ACC112 (cell line): ENCODE data around the gene ST7L.

Source experiments
- H2AFZ ChIP-seq: fragments of 200-600 bp; sonication (generic); one replicate; pipeline ENCODE4 v1.6.0; 2017; ENCODE audit warnings: antibody characterized with exemption, low read length; ENCODE audit not compliant: unreplicated experiment
- H3K27ac ChIP-seq: fragments of 200-600 bp; sonication (generic); 2 replicates; pipeline ENCODE4 v1.5.1; 2014; ENCODE audit warnings: low read depth, mild to moderate bottlenecking, antibody characterized with exemption, low read length, moderate library complexity
- H3K27me3 ChIP-seq: fragments of 200-600 bp; sonication (generic); 2 replicates; pipeline ENCODE4 v1.6.1; 2014; ENCODE audit warnings: mild to moderate bottlenecking, antibody characterized with exemption, low read length, moderate library complexity, mixed read lengths; ENCODE audit not compliant: insufficient read depth
- H3K36me3 ChIP-seq: fragments of 200-600 bp; sonication (generic); 2 replicates; pipeline ENCODE4 v1.6.1; 2016; ENCODE audit warnings: mild to moderate bottlenecking, antibody characterized with exemption, low read length, moderate library complexity, mixed read lengths; ENCODE audit not compliant: insufficient read depth
- H3K4me1 ChIP-seq: fragments of 200-600 bp; sonication (generic); one replicate; pipeline ENCODE4 v1.6.1; 2016; ENCODE audit warnings: low read length, mixed read lengths; ENCODE audit not compliant: insufficient read depth, unreplicated experiment, control insufficient read depth
- H3K4me3 ChIP-seq: fragments of 200-600 bp; sonication (generic); 2 replicates; pipeline ENCODE4 v1.5.1; 2014; ENCODE audit warnings: mild to moderate bottlenecking, low read depth, low read length
- H3K79me2 ChIP-seq: fragments of 200-600 bp; sonication (generic); one replicate; pipeline ENCODE4 v1.6.0; 2016; ENCODE audit warnings: low read length; ENCODE audit not compliant: control insufficient read depth, unreplicated experiment, insufficient read depth

The ST7L gene

DNA sequence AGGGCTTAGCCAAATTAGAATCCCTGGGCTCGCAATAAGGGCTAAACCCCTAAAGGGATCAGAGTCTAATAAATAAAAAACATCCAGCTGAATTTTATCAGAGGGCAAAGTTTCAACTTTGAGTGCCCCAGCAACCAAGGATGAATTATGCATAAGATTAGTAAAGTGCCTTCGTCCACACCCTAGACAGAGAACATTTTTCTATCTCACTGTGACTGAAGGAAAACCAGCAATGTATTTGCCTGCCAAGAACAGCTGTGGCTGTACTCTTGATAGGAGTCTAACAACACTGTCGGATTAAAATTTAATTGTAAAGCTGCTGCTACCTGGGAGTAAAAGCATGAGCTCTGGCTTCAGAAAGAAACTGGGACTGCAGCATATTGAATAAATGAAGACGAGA, 86.9 kb downstream of the ST7L start:
- H3K36me3 ChIP-seq: no peaks in the 10 kb centered on the region; the same call in none of the 2 replicates
- H3K27me3 ChIP-seq: no peaks in the 10 kb centered on the region
- no peak overlapping the region for H3K4me3 ChIP-seq
- H2AFZ ChIP-seq: no peak overlapping the region
- no peaks in the 10 kb centered on the region for H3K79me2 ChIP-seq
- no peak overlapping the region for H3K27ac ChIP-seq
- peaks cover 34% of the 10 kb centered on the region for H3K4me1 ChIP-seq

DNA sequence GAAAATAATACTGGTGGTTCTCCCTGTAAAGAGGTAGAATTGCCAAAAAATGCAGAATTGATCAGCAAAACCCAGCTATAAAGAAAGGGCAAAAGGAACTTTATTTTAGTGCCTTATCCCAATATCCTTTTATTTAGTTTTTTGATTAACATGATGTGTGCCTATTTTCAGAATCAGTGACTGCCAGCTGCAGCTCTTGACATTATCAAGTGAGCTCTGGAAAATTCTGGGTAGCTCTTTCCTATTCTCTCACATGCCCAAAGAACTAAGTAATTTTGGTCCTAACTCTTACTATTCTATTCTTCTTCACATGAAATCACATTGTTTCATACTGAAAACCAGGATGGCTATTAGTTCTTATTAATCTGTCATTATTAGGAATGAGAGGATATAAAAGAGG, 88.1 kb downstream of the ST7L start:
- Histone ChIP-seq H3K4me1 (peaks cover 36% of the 10 kb centered on the region), H3K27ac (no peak overlapping the region), H2AFZ (no peak overlapping the region), H3K27me3 (no peaks in the 10 kb centered on the region), H3K4me3 (no peak overlapping the region), H3K79me2 (no peaks in the 10 kb centered on the region), H3K36me3 (peaks cover 4% of the 10 kb centered on the region)

DNA sequence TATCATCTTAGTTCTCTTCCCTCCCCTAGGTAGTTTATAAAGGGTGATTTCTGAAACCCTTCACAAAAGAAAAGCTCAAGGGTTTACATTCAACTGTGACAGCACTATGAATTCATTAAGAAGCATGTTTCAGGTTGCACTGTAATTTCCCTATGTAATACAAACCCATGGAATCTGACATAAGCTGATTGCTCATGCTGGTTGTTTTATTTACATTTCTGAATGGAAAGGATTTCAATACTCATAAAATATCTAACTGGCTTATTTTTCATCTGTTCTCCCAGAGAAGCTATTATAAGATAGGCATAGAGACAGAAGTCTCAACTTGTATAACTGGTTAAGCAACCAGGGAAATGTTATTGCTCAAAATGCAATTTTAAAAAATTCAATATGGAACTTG, 89.6 kb downstream of the ST7L start:
- Histone ChIP-seq H3K79me2 (no peaks in the 10 kb centered on the region), H3K27me3 (no peaks in the 10 kb centered on the region), H3K4me1 (peaks cover 36% of the 10 kb centered on the region), H3K27ac (no peak overlapping the region; the same call in 1 of the 2 replicates), H2AFZ (no peak overlapping the region), H3K4me3 (no peak overlapping the region), H3K36me3 (peaks cover 6% of the 10 kb centered on the region)

DNA sequence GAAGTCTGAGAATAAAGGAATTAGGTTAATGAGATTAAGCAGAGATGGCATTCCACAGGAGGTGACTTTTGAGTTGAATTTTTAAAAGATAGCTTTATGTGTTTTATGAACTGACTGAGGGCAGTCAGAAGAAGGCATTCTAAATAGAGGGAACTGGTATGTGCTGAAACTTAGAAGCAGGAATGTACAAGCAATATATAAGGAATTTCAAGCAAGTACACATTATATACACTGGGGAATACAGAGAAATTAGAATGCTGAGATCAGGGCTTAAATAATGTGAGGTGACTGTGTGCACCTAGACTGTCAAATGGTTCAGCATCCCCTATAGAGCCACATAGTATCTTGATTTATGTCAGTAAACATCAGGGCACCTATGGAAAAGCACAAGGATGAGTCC, 90.9 kb downstream of the ST7L start:
- H3K27me3 ChIP-seq: no peaks in the 10 kb centered on the region

DNA sequence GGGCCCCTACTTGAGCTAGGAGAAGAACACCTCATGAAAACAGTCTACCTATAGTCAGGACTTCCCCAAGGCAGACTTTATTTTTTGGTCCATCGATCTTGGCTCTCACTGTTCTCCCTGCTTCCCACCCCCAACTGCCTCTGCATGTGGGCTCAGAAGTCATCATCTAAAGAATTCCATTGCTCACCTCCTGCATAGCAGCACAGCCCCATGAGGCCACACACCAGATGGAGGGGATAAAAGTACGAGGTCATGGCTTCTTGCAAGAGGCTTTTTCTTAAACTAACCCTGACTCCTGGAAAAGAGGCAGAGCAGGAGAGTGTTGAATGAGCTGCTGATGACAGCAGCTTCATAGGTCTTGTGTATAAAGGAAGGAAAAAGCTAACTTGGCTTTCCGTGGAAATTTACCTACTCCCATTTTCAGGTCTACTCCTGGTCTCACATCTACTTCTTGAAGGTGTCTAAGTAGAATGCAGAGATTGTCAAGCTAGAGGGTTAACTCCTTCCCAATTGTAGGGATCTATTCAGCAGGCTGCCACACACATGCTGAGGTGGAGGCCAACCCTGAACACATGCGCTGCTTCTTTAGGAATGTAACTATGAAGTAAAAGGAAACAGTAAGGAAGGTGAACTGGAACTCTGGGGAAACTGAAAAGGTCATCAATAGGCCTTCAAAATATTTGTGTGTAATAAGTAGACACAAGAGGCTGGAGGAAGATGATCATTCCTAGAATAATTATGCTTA, 91.5 kb downstream of the ST7L start:
- H3K36me3 ChIP-seq: peaks cover 6% of the 10 kb centered on the region
- no peak overlapping the region; the same call in 1 of the 2 replicates for H3K27ac ChIP-seq
- H2AFZ ChIP-seq: no peak overlapping the region
- no peak overlapping the region for H3K4me3 ChIP-seq
- no peaks in the 10 kb centered on the region for H3K79me2 ChIP-seq
- peaks cover 42% of the 10 kb centered on the region for H3K4me1 ChIP-seq
- no peaks in the 10 kb centered on the region for H3K27me3 ChIP-seq

More for the DNA sequence above, 90.9 kb downstream of the ST7L start:
- Histone ChIP-seq H3K27ac (no peak overlapping the region; the same call in 1 of the 2 replicates), H3K4me3 (no peak overlapping the region), H3K79me2 (no peaks in the 10 kb centered on the region), H2AFZ (no peak overlapping the region), H3K36me3 (peaks cover 6% of the 10 kb centered on the region), H3K4me1 (peaks cover 36% of the 10 kb centered on the region)

DNA sequence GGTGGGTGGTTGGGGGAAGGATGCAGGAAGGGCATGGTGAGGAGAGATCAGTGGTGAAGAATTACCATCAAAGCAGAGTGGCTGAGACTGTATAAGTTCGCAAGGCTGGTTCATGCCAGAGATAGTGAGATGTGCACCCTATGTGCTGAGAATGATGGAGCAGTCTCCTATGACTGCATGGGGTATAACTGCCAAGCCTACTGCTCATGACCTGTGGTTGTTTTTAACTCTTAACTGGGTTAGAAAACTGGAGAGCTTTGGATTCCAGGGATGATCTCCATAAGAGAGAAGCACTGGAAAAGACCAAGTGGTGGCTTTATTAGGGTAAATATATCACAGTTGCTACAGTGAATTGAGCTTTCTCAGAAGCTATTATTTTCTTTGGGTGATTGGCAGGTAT, 94.0 kb downstream of the ST7L start:
- Histone ChIP-seq H3K79me2 (no peaks in the 10 kb centered on the region), H3K4me1 (peaks cover 49% of the 10 kb centered on the region), H3K27ac (no peak overlapping the region), H3K27me3 (no peaks in the 10 kb centered on the region), H3K36me3 (peaks cover 6% of the 10 kb centered on the region), H2AFZ (no peak overlapping the region), H3K4me3 (no peak overlapping the region)

DNA sequence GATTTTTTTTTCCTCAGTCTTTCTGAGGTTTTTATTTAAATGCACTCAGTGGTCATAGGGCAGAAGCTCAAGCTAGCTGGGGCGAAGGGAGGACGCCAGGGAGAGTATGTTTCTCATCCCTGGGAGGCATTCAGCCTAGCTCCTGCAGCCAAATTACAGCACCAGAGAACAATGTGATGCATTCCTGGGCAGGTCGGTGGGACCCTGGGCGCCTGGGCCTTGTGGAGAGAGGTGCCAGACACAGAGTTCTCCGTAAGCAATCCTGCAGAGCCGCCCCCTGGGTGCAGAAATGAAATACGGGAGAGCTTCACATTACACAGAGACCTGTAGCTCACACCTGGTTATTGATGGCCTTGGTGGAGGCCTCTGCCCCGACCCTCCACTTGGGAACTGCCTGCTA, 94.7 kb downstream of the ST7L start:
- H3K4me3 ChIP-seq: no peak overlapping the region
- H2AFZ ChIP-seq: no peak overlapping the region
- H3K79me2 ChIP-seq: no peaks in the 10 kb centered on the region
- H3K27me3 ChIP-seq: no peaks in the 10 kb centered on the region
- peaks cover 6% of the 10 kb centered on the region; the same call in 1 of the 2 replicates for H3K36me3 ChIP-seq
- H3K27ac ChIP-seq: no peak overlapping the region
- peaks cover 45% of the 10 kb centered on the region for H3K4me1 ChIP-seq

DNA sequence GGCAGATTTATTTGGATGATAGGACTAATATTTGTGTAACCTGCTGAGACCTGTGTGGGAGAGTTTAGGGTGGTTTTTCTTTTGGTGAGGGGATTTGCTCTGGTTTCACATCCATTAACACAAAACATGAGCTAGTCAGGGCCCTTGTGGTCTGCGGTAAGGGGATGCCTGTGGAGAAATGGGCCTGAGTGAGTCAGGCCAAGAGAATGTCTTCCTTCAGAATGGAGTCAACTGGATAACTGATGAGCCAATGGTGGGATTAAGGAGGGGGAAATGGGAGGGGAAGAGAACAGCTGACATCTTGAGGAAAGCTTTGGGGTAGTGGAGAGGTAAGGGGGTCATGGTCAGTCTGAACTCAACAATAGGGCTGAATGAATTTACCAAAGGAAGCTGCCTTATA, 96.3 kb downstream of the ST7L start:
- H3K36me3 ChIP-seq: peaks cover 6% of the 10 kb centered on the region; the same call in 1 of the 2 replicates
- H3K27me3 ChIP-seq: no peaks in the 10 kb centered on the region
- peak overlapping the region; percentile 9; the same call in 1 of the 2 replicates for H3K27ac ChIP-seq
- H3K79me2 ChIP-seq: no peaks in the 10 kb centered on the region
- H3K4me1 ChIP-seq: peaks cover 28% of the 10 kb centered on the region
- no peak overlapping the region for H3K4me3 ChIP-seq
- no peak overlapping the region for H2AFZ ChIP-seq

DNA sequence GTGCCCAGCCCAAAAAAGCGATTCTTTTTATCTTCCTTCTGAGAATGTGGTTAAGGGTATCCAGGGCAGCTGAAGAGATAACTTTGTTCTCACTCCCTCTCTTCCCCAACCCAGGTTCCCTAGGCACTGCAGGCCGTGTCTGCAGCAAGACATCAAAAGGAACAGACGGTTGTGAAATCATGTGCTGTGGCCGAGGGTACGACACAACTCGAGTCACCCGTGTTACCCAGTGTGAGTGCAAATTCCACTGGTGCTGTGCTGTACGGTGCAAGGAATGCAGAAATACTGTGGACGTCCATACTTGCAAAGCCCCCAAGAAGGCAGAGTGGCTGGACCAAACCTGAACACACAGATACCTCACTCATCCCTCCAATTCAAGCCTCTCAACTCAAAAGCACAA, 98.8 kb downstream of the ST7L start:
- Histone ChIP-seq H3K27me3 (no peaks in the 10 kb centered on the region), H2AFZ (no peak overlapping the region), H3K4me1 (peaks cover 30% of the 10 kb centered on the region), H3K79me2 (no peaks in the 10 kb centered on the region), H3K36me3 (no peaks in the 10 kb centered on the region), H3K27ac (no peak overlapping the region), H3K4me3 (no peak overlapping the region)

DNA sequence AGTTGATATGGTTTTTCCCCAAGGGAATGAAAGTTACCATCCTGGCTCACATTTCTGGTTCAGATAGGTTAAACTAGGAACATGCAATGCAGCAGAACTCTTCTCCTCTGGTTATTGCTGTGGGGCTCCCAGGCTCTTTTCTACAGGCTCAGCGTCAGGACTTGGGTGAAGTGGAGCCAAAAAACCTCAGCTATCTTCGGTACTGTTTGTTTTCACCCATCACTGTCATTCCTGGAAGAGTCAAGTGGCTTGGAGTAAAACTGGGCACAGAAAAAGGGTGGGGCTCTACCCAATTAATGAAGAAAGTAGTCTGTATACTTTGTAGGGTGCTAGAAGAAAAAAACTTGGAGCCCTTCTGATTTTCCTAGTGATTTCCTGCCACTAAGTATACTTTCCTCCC, 100.8 kb downstream of the ST7L start:
- H3K36me3 ChIP-seq: no peaks in the 10 kb centered on the region
- no peak overlapping the region for H2AFZ ChIP-seq
- H3K27me3 ChIP-seq: no peaks in the 10 kb centered on the region
- peaks cover 28% of the 10 kb centered on the region for H3K4me1 ChIP-seq
- no peak overlapping the region for H3K4me3 ChIP-seq
- no peak overlapping the region for H3K27ac ChIP-seq
- no peaks in the 10 kb centered on the region for H3K79me2 ChIP-seq

DNA sequence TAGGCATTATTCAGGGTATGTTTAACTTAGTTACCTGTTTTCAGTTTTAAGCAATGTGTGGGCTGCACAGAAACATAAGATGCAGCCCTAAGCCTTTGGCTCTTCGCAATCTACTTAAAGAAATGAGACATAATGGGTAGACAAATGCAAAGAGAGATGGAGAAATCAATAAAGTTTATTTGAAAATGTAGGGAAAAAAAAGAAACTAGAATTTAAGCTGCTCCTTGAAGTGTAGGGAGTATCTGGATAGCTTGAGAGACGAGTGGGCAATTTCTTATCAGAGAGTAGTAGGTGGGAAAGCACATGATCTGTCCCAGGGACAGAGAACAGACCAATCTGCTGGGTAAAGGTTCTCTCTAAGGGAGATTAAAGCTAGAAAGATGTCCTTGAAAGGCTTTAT, 101.3 kb downstream of the ST7L start:
- peaks cover 23% of the 10 kb centered on the region for H3K4me1 ChIP-seq
- no peaks in the 10 kb centered on the region for H3K27me3 ChIP-seq
- H2AFZ ChIP-seq: no peak overlapping the region
- no peaks in the 10 kb centered on the region for H3K36me3 ChIP-seq
- H3K79me2 ChIP-seq: no peaks in the 10 kb centered on the region
- H3K4me3 ChIP-seq: no peak overlapping the region
- H3K27ac ChIP-seq: no peak overlapping the region
